ENCODE results near the gene MVD. TPM values are rescaled to one million over a fixed set of nuclear protein-coding genes. Genes with fewer than 3 reads are reported as not detected.

Gene MVD
- total and polyA plus RNA-seq, 2 donors (not counting 1 experiment from before 2014, with no cell fraction given): 35.9 to 204 TPM

DNA sequence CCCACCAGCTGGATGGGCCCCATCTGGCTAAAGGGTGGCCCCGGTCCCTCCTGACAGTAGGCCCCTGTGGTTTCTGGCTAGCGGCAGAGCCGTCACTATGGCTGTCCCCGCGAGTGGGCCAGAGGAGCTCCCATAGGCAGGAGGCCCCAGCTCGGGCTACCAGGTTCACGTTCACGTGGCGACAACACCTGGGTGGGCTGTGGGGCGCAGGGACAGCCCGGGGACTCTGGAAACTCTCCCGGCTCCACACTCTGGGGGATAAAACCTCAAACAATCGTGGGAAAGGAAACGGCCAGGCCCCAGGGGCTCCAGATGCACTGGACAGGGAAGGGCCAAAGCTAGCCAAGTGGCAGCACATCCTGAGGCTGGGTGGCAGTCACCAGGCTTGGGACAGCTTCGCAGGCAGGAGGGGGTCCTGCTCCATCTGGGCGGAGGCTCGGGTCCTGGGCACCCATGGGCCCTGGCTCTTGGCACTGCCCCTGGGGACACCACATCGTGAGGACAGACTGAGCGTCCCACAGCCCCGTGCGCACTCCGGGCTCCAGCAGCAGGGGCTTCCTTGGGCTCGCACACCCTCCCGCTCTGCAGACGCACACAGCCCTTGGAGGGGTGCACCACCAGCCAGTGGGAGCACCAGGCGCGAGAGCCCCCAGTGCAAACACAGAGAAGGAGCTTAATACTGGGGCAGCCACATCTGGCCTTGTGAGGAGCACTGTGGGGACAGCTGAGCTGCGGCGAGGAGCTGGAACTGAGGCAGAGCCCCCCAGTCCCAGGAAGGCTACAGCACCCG lies 38.9 kb upstream of the MVD start:
- Histone ChIP-seq H3K4me3 (replicated peaks in 1 of 4; ENCODE audit: control extremely low read depth in 1 of 4, insufficient read depth in 1 of 4, low read depth in 3 of 4, low read length in 4 of 4) (no peak overlapping the region), H3K27ac (ENCODE audit: insufficient read depth, low read length) (peak overlapping the region; percentile 40), H2AFZ (ENCODE audit: low read length) (no peak overlapping the region), H4K20me1 (ENCODE audit: control insufficient read depth, extremely low read depth, insufficient read depth, low read length) (no peaks in the 10 kb centered on the region), H3K9ac (ENCODE audit: insufficient read depth, low read length) (no peak overlapping the region), H3K9me3 (ENCODE audit: control insufficient read depth, insufficient read depth, low read depth, low read length) (no peaks in the 10 kb centered on the region), H3K4me2 (ENCODE audit: extremely low read depth, insufficient read depth, low read length) (no peak overlapping the region), H3K27me3 (ENCODE audit: control insufficient read depth, insufficient read depth, low read length) (no peaks in the 10 kb centered on the region), H3K79me2 (ENCODE audit: control insufficient read depth, insufficient read depth, low read length) (peaks cover 19% of the 10 kb centered on the region), H3K4me1 (ENCODE audit: control insufficient read depth, extremely low read depth, insufficient read depth, low read length) (peaks cover 14% of the 10 kb centered on the region), H3K36me3 (ENCODE audit: control insufficient read depth, insufficient read depth, low read length) (peaks cover 17% of the 10 kb centered on the region)
- DNase-seq (ENCODE audit: low read depth in 2 of 2): no peak
- TF ChIP-seq EZH2 (IDR thresholded peaks at IDR 0.05; ENCODE audit: low read length, missing control alignments): no peak
- TF ChIP-seq, protein P1, sequence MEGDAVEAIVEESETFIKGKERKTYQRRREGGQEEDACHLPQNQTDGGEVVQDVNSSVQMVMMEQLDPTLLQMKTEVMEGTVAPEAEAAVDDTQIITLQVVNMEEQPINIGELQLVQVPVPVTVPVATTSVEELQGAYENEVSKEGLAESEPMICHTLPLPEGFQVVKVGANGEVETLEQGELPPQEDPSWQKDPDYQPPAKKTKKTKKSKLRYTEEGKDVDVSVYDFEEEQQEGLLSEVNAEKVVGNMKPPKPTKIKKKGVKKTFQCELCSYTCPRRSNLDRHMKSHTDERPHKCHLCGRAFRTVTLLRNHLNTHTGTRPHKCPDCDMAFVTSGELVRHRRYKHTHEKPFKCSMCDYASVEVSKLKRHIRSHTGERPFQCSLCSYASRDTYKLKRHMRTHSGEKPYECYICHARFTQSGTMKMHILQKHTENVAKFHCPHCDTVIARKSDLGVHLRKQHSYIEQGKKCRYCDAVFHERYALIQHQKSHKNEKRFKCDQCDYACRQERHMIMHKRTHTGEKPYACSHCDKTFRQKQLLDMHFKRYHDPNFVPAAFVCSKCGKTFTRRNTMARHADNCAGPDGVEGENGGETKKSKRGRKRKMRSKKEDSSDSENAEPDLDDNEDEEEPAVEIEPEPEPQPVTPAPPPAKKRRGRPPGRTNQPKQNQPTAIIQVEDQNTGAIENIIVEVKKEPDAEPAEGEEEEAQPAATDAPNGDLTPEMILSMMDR (conservative IDR thresholded peaks at IDR 0.05 in 1 of 2, IDR thresholded peaks at IDR 0.05 in 1 of 2; ENCODE audit: low read depth in 1 of 2, low read length in 2 of 2): no peak

DNA sequence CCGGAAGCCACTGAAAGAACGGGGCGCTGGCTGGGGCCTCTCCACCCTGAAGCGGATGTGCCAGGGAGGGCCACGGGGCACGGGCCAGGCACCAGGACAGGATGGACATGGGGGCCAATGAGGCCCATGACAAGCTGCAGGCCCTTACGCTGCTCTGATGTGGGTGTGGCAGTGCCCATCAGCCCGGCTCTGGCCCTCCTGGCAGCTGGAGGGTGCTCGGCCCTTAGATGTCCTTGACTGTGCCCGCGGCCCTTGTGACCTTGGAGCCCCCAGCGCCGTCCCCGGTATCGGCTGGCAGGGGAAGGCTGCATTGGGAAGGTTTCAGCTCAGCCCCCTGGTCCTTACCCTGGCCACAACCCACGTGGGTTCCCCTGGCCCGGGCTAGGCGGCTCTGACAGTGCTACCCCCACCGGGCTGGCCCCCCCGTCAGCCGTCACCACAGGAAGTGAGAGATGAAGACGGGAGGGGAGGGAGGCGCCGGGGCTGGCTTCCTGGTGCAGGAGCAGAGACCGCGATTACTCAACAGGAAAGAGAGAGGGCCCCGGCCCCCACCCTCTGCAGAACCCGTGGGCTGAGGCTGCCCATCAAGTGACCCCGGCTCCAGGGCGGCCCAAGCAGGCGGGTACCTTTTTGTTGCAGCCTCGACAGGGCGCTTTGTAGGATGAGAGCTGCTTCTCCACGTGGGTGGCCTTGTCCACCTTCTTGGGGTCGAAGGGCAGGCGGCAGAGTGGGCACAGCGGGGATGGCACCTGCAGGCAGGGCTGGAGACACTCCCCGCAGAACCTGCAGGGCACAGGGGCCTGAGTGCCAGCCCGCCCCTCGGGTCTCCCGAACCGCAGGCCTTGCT lies 38.0 kb upstream of the MVD start:
- H3K27ac ChIP-seq (ENCODE audit: insufficient read depth, low read length): peak overlapping the region; percentile 69
- peak overlapping the region; percentile 55 for H3K9ac ChIP-seq (ENCODE audit: insufficient read depth, low read length)
- no peaks in the 10 kb centered on the region for H3K9me3 ChIP-seq (ENCODE audit: control insufficient read depth, insufficient read depth, low read depth, low read length)
- peaks cover 14% of the 10 kb centered on the region for H3K4me1 ChIP-seq (ENCODE audit: control insufficient read depth, extremely low read depth, insufficient read depth, low read length)
- peaks cover 15% of the 10 kb centered on the region for H3K79me2 ChIP-seq (ENCODE audit: control insufficient read depth, insufficient read depth, low read length)
- H3K4me2 ChIP-seq (ENCODE audit: extremely low read depth, insufficient read depth, low read length): no peak overlapping the region
- TF ChIP-seq, protein P1 (conservative IDR thresholded peaks at IDR 0.05 in 1 of 2, IDR thresholded peaks at IDR 0.05 in 1 of 2; ENCODE audit: low read depth in 1 of 2, low read length in 2 of 2): no peak
- no peak for TF ChIP-seq EZH2 (IDR thresholded peaks at IDR 0.05; ENCODE audit: low read length, missing control alignments)
- no peaks in the 10 kb centered on the region for H4K20me1 ChIP-seq (ENCODE audit: control insufficient read depth, extremely low read depth, insufficient read depth, low read length)
- H3K36me3 ChIP-seq (ENCODE audit: control insufficient read depth, insufficient read depth, low read length): peaks cover 17% of the 10 kb centered on the region
- H3K27me3 ChIP-seq (ENCODE audit: control insufficient read depth, insufficient read depth, low read length): no peaks in the 10 kb centered on the region
- H2AFZ ChIP-seq (ENCODE audit: low read length): no peak overlapping the region
- peak overlapping the region in 1 of 4 experiments; percentile 10 for H3K4me3 ChIP-seq (replicated peaks in 1 of 4; ENCODE audit: control extremely low read depth in 1 of 4, insufficient read depth in 1 of 4, low read depth in 3 of 4, low read length in 4 of 4)
- DNase-seq (ENCODE audit: low read depth in 2 of 2): peak; percentile 77 to 92

DNA sequence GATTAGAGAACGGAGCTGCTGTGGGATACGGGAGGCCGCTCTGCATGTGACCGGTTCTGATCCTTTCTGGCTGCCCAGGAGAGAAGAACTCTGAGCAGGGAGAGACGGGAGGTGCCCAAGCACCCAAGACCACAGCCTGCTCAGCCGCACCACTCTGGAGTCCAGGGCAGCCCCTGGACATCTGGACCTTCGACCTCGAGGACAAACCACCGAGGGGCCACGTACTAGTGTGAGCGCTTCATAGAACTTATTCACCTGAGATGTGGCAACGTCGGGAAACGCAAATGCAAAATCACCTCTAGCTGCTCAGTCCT lies 37.4 kb upstream of the MVD start:
- Histone ChIP-seq H3K36me3 (ENCODE audit: control insufficient read depth, insufficient read depth, low read length) (peaks cover 17% of the 10 kb centered on the region), H3K9me3 (ENCODE audit: control insufficient read depth, insufficient read depth, low read depth, low read length) (no peaks in the 10 kb centered on the region), H3K4me2 (ENCODE audit: extremely low read depth, insufficient read depth, low read length) (no peak overlapping the region), H3K4me3 (replicated peaks in 1 of 4; ENCODE audit: control extremely low read depth in 1 of 4, insufficient read depth in 1 of 4, low read depth in 3 of 4, low read length in 4 of 4) (no peak overlapping the region), H4K20me1 (ENCODE audit: control insufficient read depth, extremely low read depth, insufficient read depth, low read length) (no peaks in the 10 kb centered on the region), H2AFZ (ENCODE audit: low read length) (no peak overlapping the region), H3K79me2 (ENCODE audit: control insufficient read depth, insufficient read depth, low read length) (peaks cover 15% of the 10 kb centered on the region), H3K27me3 (ENCODE audit: control insufficient read depth, insufficient read depth, low read length) (no peaks in the 10 kb centered on the region), H3K4me1 (ENCODE audit: control insufficient read depth, extremely low read depth, insufficient read depth, low read length) (peaks cover 14% of the 10 kb centered on the region), H3K9ac (ENCODE audit: insufficient read depth, low read length) (peak overlapping the region; percentile 55), H3K27ac (ENCODE audit: insufficient read depth, low read length) (peak overlapping the region; percentile 69)
- DNase-seq (ENCODE audit: low read depth in 2 of 2): no peak
- no peak for TF ChIP-seq EZH2 (IDR thresholded peaks at IDR 0.05; ENCODE audit: low read length, missing control alignments)
- TF ChIP-seq, protein P1 (conservative IDR thresholded peaks at IDR 0.05 in 1 of 2, IDR thresholded peaks at IDR 0.05 in 1 of 2; ENCODE audit: low read depth in 1 of 2, low read length in 2 of 2): no peak

Data from fibroblast of lung (primary cell).